Keratinocyte (primary cell): ENCODE results near the gene GAS6.

Experiments
- CTCF ChIP-seq, 3 experiments: IDR thresholded peaks in 1 of 3; conservative IDR thresholded peaks in 1 of 3; optimal IDR thresholded peaks in 1 of 3; 2 replicates in 2 of 3; 3 replicates in 1 of 3; pipeline versions ENCODE3 to v1.5.1; 2011; ENCODE audit warnings: low read length in 3 of 3, mild to moderate bottlenecking in 3 of 3, moderate library complexity in 2 of 3, control low read depth in 1 of 3, inconsistent platforms in 1 of 3; ENCODE audit not compliant: insufficient read depth in 2 of 3; ENCODE audit errors: extremely low read depth in 1 of 3
- EZH2 ChIP-seq: IDR thresholded peaks from one replicate; pipeline ENCODE4 v1.6.1; 2012; ENCODE audit warnings: inconsistent platforms, mild to moderate bottlenecking, low read length, moderate library complexity

- no peak for TF ChIP-seq CTCF (optimal IDR thresholded peaks at IDR 0.05 in 1 of 3, IDR thresholded peaks at IDR 0.05 in 1 of 3, conservative IDR thresholded peaks at IDR 0.05 in 1 of 3; ENCODE audit: extremely low read depth in 1 of 3, insufficient read depth in 2 of 3, low read length in 3 of 3)
- no peak for TF ChIP-seq EZH2
Measured at GRCh38 chr13:113822266-113822665, 41.6 kb downstream of the GAS6 start.
